GM18520 (cell line): Measurements from ENCODE around the gene KLF16.
"Not testable (repeated sequence)": the region's sequence is repeated elsewhere in the genome, so short reads cannot be mapped to it uniquely, and the experiment has no call there.

Source experiments
- ATAC-seq: cut with Tn5 transposase; IDR thresholded peaks from one replicate; pipeline ENCODE4 v1.9.1; 2021; ENCODE audit not compliant: unreplicated experiment

Gene KLF16

GRCh38 chr19:1863328-1863637, at the start of gene KLF16:
Gene KLF16 (minus strand): TSS chr19:1863579. CDS start chr19:1863497, 82 bp downstream.
- ATAC-seq, result no peak

- no peak for ATAC-seq
Observed at GRCh38 chr19:1912760-1913505, 49.6 kb upstream of the KLF16 start.

GRCh38 chr19:1911995-1912394, 48.6 kb upstream of the KLF16 start:
- ATAC-seq, result no peak

- ATAC-seq, result no peak
Observed at GRCh38 chr19:1911098-1911497, 47.7 kb upstream of the KLF16 start.

- ATAC-seq, result no peak
Observed at GRCh38 chr19:1910177-1910576, 46.8 kb upstream of the KLF16 start.

- ATAC-seq, result no peak
Observed at GRCh38 chr19:1909761-1910080, 46.3 kb upstream of the KLF16 start.

GRCh38 chr19:1908364-1908678, 44.9 kb upstream of the KLF16 start:
- ATAC-seq, result no peak

- ATAC-seq, result no peak
Observed at GRCh38 chr19:1907563-1908363, 44.4 kb upstream of the KLF16 start.

- no peak for ATAC-seq
Observed at GRCh38 chr19:1906985-1907562, 43.7 kb upstream of the KLF16 start.

GRCh38 chr19:1905863-1906375, 42.5 kb upstream of the KLF16 start:
- no peak for ATAC-seq

GRCh38 chr19:1905110-1905862, 41.9 kb upstream of the KLF16 start, which contains the start of the genes ADAT3 and SCAMP4:
Gene ADAT3 (plus strand): TSS chr19:1905399. CDS start chr19:1912048, 6,649 bp downstream.
Gene SCAMP4 (plus strand): TSS chr19:1905399. CDS start chr19:1915020, 9,621 bp downstream.
- peak; percentile 76 for ATAC-seq

GRCh38 chr19:1904860-1905109, 41.4 kb upstream of the KLF16 start:
- no peak for ATAC-seq

- ATAC-seq, result no peak
Observed at GRCh38 chr19:1902923-1903322, 39.5 kb upstream of the KLF16 start.

- no peak for ATAC-seq
Observed at GRCh38 chr19:1901940-1902404, 38.6 kb upstream of the KLF16 start.

- no peak for ATAC-seq
Observed at GRCh38 chr19:1896508-1896907, 33.1 kb upstream of the KLF16 start.

GRCh38 chr19:1893791-1894190, 30.4 kb upstream of the KLF16 start:
- ATAC-seq, result no peak

- no peak for ATAC-seq
Observed at GRCh38 chr19:1889907-1890306, 26.5 kb upstream of the KLF16 start.

- no peak for ATAC-seq
Observed at GRCh38 chr19:1888385-1888784, 25.0 kb upstream of the KLF16 start.

- ATAC-seq, result not testable (repeated sequence)
Observed at GRCh38 chr19:1886360-1886759, 23.0 kb upstream of the KLF16 start.

GRCh38 chr19:1885398-1886119, 22.2 kb upstream of the KLF16 start, which contains the start of gene ABHD17A:
Gene ABHD17A (minus strand): TSS chr19:1885496. CDS start chr19:1881566, 3,930 bp downstream.
- ATAC-seq, result peak; percentile 73
